ENCODE data around the gene CTDSPL.

Gene CTDSPL

GRCh38 chr3:37907371-37907770, 45.7 kb downstream of the CTDSPL start:
- no peak for DNase-seq (ENCODE audit: low read depth, low spot score)
- Histone ChIP-seq H3K4me3 (ENCODE audit: insufficient read length, low read depth) (no peak overlapping the region), H3K4me1 (ENCODE audit: insufficient read depth, insufficient read length) (peaks cover 23% of the 10 kb centered on the region), H3K9me3 (ENCODE audit: insufficient read depth, low read length) (no peaks in the 10 kb centered on the region), H3K27me3 (ENCODE audit: insufficient read depth, insufficient read length) (no peaks in the 10 kb centered on the region), H3K36me3 (ENCODE audit: insufficient read depth, insufficient read length, low read length) (peaks cover 22% of the 10 kb centered on the region), H3K9ac (ENCODE audit: insufficient read length, low read depth) (no peak overlapping the region)
- no peak for TF ChIP-seq ZNF274 (IDR thresholded peaks at IDR 0.05; ENCODE audit: low read depth, low read length)
- TF ChIP-seq YY1 (IDR thresholded peaks at IDR 0.05; ENCODE audit: insufficient read depth, insufficient read length) = no peak
- TF ChIP-seq SUZ12 (IDR thresholded peaks at IDR 0.05; ENCODE audit: extremely low read depth, insufficient read depth, insufficient read length) = no peak

DNA sequence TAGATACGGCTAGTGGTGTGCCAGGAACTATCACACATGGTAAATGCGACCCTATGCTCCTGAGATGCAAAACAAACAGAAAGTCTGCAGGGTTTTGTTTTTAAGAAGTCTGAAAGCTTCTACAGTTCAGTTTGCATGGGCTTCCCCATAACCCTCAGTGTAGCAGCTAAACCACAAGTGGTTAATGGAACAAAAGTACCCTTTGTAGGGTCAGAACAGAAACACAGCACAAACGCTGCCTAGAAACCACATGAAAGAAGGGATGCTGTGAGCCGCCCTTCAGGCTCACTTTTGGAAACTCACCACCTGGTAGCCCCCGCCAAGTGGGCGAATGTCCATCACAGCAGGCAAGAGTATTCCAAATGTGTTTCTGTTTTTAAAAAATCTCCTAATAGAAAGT, 46.2 kb downstream of the CTDSPL start:
- Histone ChIP-seq H3K9ac (ENCODE audit: insufficient read length, low read depth) (no peak overlapping the region), H3K9me3 (ENCODE audit: insufficient read depth, low read length) (no peaks in the 10 kb centered on the region), H3K4me3 (ENCODE audit: insufficient read length, low read depth) (no peak overlapping the region), H3K27me3 (ENCODE audit: insufficient read depth, insufficient read length) (no peaks in the 10 kb centered on the region), H3K36me3 (ENCODE audit: insufficient read depth, insufficient read length, low read length) (peaks cover 21% of the 10 kb centered on the region), H3K4me1 (ENCODE audit: insufficient read depth, insufficient read length) (peaks cover 23% of the 10 kb centered on the region)
- no peak for DNase-seq (ENCODE audit: low read depth, low spot score)
- no peak for TF ChIP-seq ZNF274 (IDR thresholded peaks at IDR 0.05; ENCODE audit: low read depth, low read length)
- TF ChIP-seq YY1 (IDR thresholded peaks at IDR 0.05; ENCODE audit: insufficient read depth, insufficient read length) = no peak
- no peak for TF ChIP-seq SUZ12 (IDR thresholded peaks at IDR 0.05; ENCODE audit: extremely low read depth, insufficient read depth, insufficient read length)

DNA sequence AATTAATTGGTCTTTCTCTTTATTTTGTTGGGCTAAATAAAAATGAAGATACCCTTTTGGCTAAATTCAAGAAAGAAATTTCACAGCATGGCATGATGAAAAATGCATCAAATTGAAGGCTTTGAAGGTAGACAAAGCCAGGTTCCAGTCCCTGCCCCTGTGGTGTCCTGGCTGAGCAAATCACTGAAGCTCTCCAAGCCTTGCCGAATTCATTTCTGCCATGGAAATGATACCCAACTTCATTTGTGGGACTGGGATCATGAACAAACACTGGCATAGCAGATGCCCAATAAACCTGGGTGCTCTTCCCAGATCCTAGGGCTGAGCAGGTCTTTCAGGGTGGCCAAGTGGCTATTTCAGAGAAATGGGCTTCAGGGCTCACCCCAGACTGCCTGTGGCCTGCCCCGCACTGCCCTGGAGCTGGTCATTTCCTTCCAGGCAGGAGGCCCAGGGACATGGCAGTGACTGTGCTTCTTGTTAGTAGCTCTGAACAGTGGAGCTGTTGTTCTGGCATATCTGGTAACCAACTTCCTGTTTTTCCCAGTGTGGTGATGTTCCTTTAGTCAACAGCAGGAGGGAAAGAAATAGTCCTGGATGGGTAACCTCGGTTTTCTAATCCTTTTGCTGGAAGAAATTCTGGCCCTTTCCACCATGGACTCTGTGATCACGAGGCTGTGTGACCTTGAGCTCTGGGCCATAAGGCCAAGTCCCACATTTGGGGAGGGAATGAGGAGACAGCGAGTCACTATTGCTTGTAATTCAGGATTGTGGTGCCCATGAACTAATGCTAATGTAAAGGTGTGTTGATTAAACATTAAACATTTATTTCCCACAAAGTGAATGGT, 47.6 kb downstream of the CTDSPL start:
- no peak overlapping the region for H3K4me3 ChIP-seq (ENCODE audit: insufficient read length, low read depth)
- H3K4me1 ChIP-seq (ENCODE audit: insufficient read depth, insufficient read length) = peaks cover 20% of the 10 kb centered on the region
- no peak overlapping the region for H3K9ac ChIP-seq (ENCODE audit: insufficient read length, low read depth)
- H3K27me3 ChIP-seq (ENCODE audit: insufficient read depth, insufficient read length) = no peaks in the 10 kb centered on the region
- no peak for DNase-seq (ENCODE audit: low read depth, low spot score)
- H3K36me3 ChIP-seq (ENCODE audit: insufficient read depth, insufficient read length, low read length) = peaks cover 12% of the 10 kb centered on the region
- H3K9me3 ChIP-seq (ENCODE audit: insufficient read depth, low read length) = no peaks in the 10 kb centered on the region
- no peak for TF ChIP-seq SUZ12 (IDR thresholded peaks at IDR 0.05; ENCODE audit: extremely low read depth, insufficient read depth, insufficient read length)
- TF ChIP-seq ZNF274 (IDR thresholded peaks at IDR 0.05; ENCODE audit: low read depth, low read length) = no peak
- TF ChIP-seq YY1 (IDR thresholded peaks at IDR 0.05; ENCODE audit: insufficient read depth, insufficient read length) = no peak

GRCh38 chr3:37910671-37911400, 49.2 kb downstream of the CTDSPL start:
- no peak overlapping the region for H3K9ac ChIP-seq (ENCODE audit: insufficient read length, low read depth)
- peaks cover 13% of the 10 kb centered on the region for H3K4me1 ChIP-seq (ENCODE audit: insufficient read depth, insufficient read length)
- H3K27me3 ChIP-seq (ENCODE audit: insufficient read depth, insufficient read length) = no peaks in the 10 kb centered on the region
- no peak overlapping the region for H3K4me3 ChIP-seq (ENCODE audit: insufficient read length, low read depth)
- H3K36me3 ChIP-seq (ENCODE audit: insufficient read depth, insufficient read length, low read length) = peaks cover 12% of the 10 kb centered on the region
- H3K9me3 ChIP-seq (ENCODE audit: insufficient read depth, low read length) = peaks cover 7% of the 10 kb centered on the region; the same call in 1 of the 2 replicates
- DNase-seq (ENCODE audit: low read depth, low spot score) = no peak
- TF ChIP-seq ZNF274 (IDR thresholded peaks at IDR 0.05; ENCODE audit: low read depth, low read length) = no peak
- no peak for TF ChIP-seq YY1 (IDR thresholded peaks at IDR 0.05; ENCODE audit: insufficient read depth, insufficient read length)
- TF ChIP-seq SUZ12 (IDR thresholded peaks at IDR 0.05; ENCODE audit: extremely low read depth, insufficient read depth, insufficient read length) = no peak

DNA sequence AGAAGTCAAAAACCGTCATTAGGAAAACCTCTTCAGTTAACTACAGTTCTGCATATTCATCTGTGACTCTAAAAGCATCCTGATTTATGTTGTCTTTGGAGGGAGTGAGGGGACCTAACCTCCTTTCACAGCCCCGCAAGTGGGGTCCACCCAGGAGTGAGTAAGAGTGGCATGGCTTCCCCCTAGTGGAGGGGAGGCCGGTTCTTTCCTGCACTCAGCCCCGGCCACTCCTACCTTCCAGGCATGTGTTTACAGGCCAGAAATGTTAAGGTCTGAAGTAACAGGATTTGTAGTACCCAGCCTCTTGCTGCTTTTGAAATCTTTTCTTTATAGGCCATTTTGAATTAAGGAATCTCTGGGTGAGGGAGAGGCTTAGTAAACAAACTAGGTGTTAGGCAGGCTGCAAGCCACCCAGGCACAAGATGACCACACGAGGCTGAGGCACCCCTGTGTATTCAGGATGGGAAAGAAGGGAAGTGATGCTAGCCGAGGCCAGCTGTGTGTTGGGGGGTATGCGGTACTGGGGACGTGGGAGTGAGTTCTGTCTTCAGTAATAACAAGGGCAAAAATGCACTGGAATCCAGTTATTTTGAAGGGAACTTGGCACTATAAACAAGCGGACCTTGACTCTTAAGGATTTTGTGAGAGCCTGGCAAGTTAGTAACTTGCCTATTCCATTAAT, 50.5 kb downstream of the CTDSPL start:
- no peak for DNase-seq (ENCODE audit: low read depth, low spot score)
- TF ChIP-seq ZNF274 (IDR thresholded peaks at IDR 0.05; ENCODE audit: low read depth, low read length) = no peak
- no peak for TF ChIP-seq SUZ12 (IDR thresholded peaks at IDR 0.05; ENCODE audit: extremely low read depth, insufficient read depth, insufficient read length)
- no peak for TF ChIP-seq YY1 (IDR thresholded peaks at IDR 0.05; ENCODE audit: insufficient read depth, insufficient read length)

DNA sequence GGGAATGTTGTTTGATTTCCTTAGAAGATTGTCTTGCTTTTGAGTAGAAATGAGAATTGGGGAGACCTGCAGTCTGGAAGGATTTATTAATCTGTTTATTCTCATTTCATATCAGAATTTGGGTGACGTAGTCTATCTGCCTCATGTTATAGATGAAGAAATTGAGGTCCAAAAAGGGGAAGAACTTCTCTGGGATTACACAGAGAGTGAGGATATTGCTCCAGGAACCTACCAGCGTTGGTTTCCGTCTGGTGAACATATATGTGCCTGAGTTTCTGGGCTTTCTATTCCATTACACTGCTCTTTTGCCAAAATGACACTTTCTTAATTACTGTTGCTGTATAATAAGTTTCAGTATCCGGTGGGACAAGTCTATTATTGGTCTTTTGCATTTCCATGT, 51.8 kb downstream of the CTDSPL start:
- Histone ChIP-seq H3K9me3 (ENCODE audit: insufficient read depth, low read length) (peaks cover 7% of the 10 kb centered on the region; the same call in 1 of the 2 replicates), H3K27me3 (ENCODE audit: insufficient read depth, insufficient read length) (no peaks in the 10 kb centered on the region), H3K9ac (ENCODE audit: insufficient read length, low read depth) (no peak overlapping the region), H3K4me3 (ENCODE audit: insufficient read length, low read depth) (no peak overlapping the region), H3K36me3 (ENCODE audit: insufficient read depth, insufficient read length, low read length) (peaks cover 12% of the 10 kb centered on the region), H3K4me1 (ENCODE audit: insufficient read depth, insufficient read length) (peaks cover 5% of the 10 kb centered on the region)
- TF ChIP-seq YY1 (IDR thresholded peaks at IDR 0.05; ENCODE audit: insufficient read depth, insufficient read length) (no peak), SUZ12 (IDR thresholded peaks at IDR 0.05; ENCODE audit: extremely low read depth, insufficient read depth, insufficient read length) (no peak), ZNF274 (IDR thresholded peaks at IDR 0.05; ENCODE audit: low read depth, low read length) (no peak)
- no peak for DNase-seq (ENCODE audit: low read depth, low spot score)

More for the DNA sequence above, 50.5 kb downstream of the CTDSPL start:
- peaks cover 5% of the 10 kb centered on the region for H3K4me1 ChIP-seq (ENCODE audit: insufficient read depth, insufficient read length)
- H3K9ac ChIP-seq (ENCODE audit: insufficient read length, low read depth) = no peak overlapping the region
- H3K36me3 ChIP-seq (ENCODE audit: insufficient read depth, insufficient read length, low read length) = peaks cover 12% of the 10 kb centered on the region
- no peak overlapping the region for H3K4me3 ChIP-seq (ENCODE audit: insufficient read length, low read depth)
- no peaks in the 10 kb centered on the region for H3K27me3 ChIP-seq (ENCODE audit: insufficient read depth, insufficient read length)
- peaks cover 7% of the 10 kb centered on the region; the same call in 1 of the 2 replicates for H3K9me3 ChIP-seq (ENCODE audit: insufficient read depth, low read length)
